Transverse colon (tissue), 4 donors: ENCODE measurements around the gene SUN2.

Experiments
- CTCF ChIP-seq, 5 experiments: fragments of 200-600 bp in 3 of 5; fragments of 450-650 bp in 2 of 5; sonication (generic) in 3 of 5; IDR thresholded peaks; 1 replicate in 2 of 5; 2 replicates in 3 of 5; pipeline ENCODE4 v1.5.1; 2016 to 2017; ENCODE audit warnings: antibody characterized with exemption in 5 of 5, inconsistent platforms in 3 of 5, mild to moderate bottlenecking in 2 of 5, moderate library complexity in 1 of 5
- EP300 ChIP-seq: sonication (generic); formaldehyde crosslinking; IDR thresholded peaks from one replicate; pipeline ENCODE4 v1.6.1; 2017; ENCODE audit warnings: antibody characterized with exemption, low read depth
- POLR2A ChIP-seq: fragments of 450-650 bp; IDR thresholded peaks from one replicate; pipeline ENCODE4 v1.6.1; 2016; ENCODE audit warnings: antibody characterized with exemption, mild to moderate bottlenecking, moderate library complexity
- POLR2AphosphoS5 ChIP-seq, 3 donors: sonication (generic); formaldehyde crosslinking; IDR thresholded peaks; one replicate each; pipeline ENCODE4 v1.6.1; 2016; ENCODE audit warnings: antibody characterized with exemption in 3 of 3

- TF ChIP-seq CTCF (IDR thresholded peaks at IDR 0.05) (no peak), POLR2AphosphoS5 (IDR thresholded peaks at IDR 0.05) (no peak), POLR2A (no peak), EP300 (no peak)
These were observed 42.7 kb upstream of the SUN2 start for GRCh38 chr22:38798496-38798895.
